K562 (cell line): ENCODE measurements around the gene NF2.

ENCODE experiments used
- EGR1 ChIP-seq: fragments of 450-650 bp; conservative IDR thresholded peaks from 2 replicates; pipeline ENCODE4 v1.6.1; 2017; ENCODE audit warnings: mild to moderate bottlenecking
- FOXJ3 ChIP-seq: sonication (generic); formaldehyde crosslinking; IDR thresholded peaks from 2 replicates; pipeline ENCODE4 v1.4.0; 2020; ENCODE audit warnings: mild to moderate bottlenecking, missing genetic modification reagents
- SLC30A9 ChIP-seq: fragments of 250-450 bp; sonication (Bioruptor Pico); IDR thresholded peaks from 2 replicates; pipeline ENCODE4 v1.8.0; 2022; ENCODE audit warnings: mild to moderate bottlenecking, moderate library complexity
- TEAD2 ChIP-seq: fragments of 450-650 bp; IDR thresholded peaks from 2 replicates; pipeline ENCODE4 v1.6.1; 2016; ENCODE audit warnings: missing genetic modification characterization, control low read depth, missing compliant biosample characterization
- ZBTB34 ChIP-seq: fragments of 250-450 bp; sonication (Bioruptor Pico); IDR thresholded peaks from 2 replicates; pipeline ENCODE4 v1.8.0; 2021; ENCODE audit warnings: mild to moderate bottlenecking, moderate library complexity
- TF ChIP-seq, protein P1 (sequence below): fragments of 450-650 bp; formaldehyde crosslinking; IDR thresholded peaks from 2 replicates; pipeline ENCODE4 v1.4.0; 2020; ENCODE audit warnings: mild to moderate bottlenecking, moderate library complexity

GRCh38 chr22:29617922-29618629, 14.6 kb downstream of the NF2 start:
- TF ChIP-seq ZBTB34 (CRISPR knock-in tag): no peak
- no peak for TF ChIP-seq SLC30A9 (CRISPR knock-in tag)
- no peak for TF ChIP-seq TEAD2 (tag)
- TF ChIP-seq, protein P1, sequence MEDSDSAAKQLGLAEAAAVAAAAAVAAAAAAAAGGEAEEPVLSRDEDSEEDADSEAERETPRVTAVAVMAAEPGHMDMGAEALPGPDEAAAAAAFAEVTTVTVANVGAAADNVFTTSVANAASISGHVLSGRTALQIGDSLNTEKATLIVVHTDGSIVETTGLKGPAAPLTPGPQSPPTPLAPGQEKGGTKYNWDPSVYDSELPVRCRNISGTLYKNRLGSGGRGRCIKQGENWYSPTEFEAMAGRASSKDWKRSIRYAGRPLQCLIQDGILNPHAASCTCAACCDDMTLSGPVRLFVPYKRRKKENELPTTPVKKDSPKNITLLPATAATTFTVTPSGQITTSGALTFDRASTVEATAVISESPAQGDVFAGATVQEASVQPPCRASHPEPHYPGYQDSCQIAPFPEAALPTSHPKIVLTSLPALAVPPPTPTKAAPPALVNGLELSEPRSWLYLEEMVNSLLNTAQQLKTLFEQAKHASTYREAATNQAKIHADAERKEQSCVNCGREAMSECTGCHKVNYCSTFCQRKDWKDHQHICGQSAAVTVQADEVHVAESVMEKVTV: no peak
- no peak for TF ChIP-seq FOXJ3 (CRISPR knock-in tag)
- TF ChIP-seq EGR1: no peak
